Heart right ventricle (tissue), 16 donors: ENCODE measurements around the gene ANO2. TPM values are rescaled to one million over a fixed set of nuclear protein-coding genes. Genes with fewer than 3 reads are reported as not detected.

Experiments
- ATAC-seq, 8 donors: fragments of 200-7000 bp; cut with Tn5 transposase; one replicate each; pipeline ENCODE4 v1.9.1; 2020; ENCODE audit warnings: mild to moderate bottlenecking in 8 of 8, moderate library complexity in 8 of 8, moderate number of reproducible peaks in 1 of 8
- DNase-seq, 2 donors: peaks; one replicate each; pipeline ENCODE4 v3.0.0-alpha.2; 2020
- H3K27ac ChIP-seq, 10 donors: fragments of 200-600 bp; sonication (generic) in 2 of 10; one replicate each; pipeline versions ENCODE4 v1.5.0 to v1.8.0; 2020 to 2022; ENCODE audit warnings: mild to moderate bottlenecking in 3 of 10
- H3K27me3 ChIP-seq, 7 donors: fragments of 200-600 bp; one replicate each; pipeline ENCODE4 v1.8.0; 2021 to 2022; ENCODE audit warnings: mild to moderate bottlenecking in 2 of 7
- H3K36me3 ChIP-seq, 9 donors: fragments of 200-600 bp; sonication (generic) in 1 of 9; one replicate each; pipeline versions ENCODE4 v1.5.0 to v1.8.0; 2020 to 2022; ENCODE audit warnings: mild to moderate bottlenecking in 2 of 9
- H3K4me1 ChIP-seq, 9 donors: fragments of 200-600 bp; sonication (generic) in 1 of 9; one replicate each; pipeline versions ENCODE4 v1.5.0 to v1.8.0; 2020 to 2022; ENCODE audit warnings: mild to moderate bottlenecking in 4 of 9
- H3K4me3 ChIP-seq, 10 donors: fragments of 200-600 bp; sonication (generic) in 2 of 10; one replicate each; pipeline versions ENCODE4 v1.5.0 to v1.8.0; 2020 to 2022; ENCODE audit warnings: mild to moderate bottlenecking in 7 of 10, moderate library complexity in 2 of 10
- H3K9me3 ChIP-seq, 11 donors: fragments of 200-600 bp in 10 of 11; sonication (generic) in 2 of 11; one replicate each; pipeline versions ENCODE4 v1.5.0 to v1.8.0; 2013 to 2022; ENCODE audit warnings: mild to moderate bottlenecking in 2 of 11, control low read depth in 1 of 11, moderate library complexity in 1 of 11
- WGBS, 2 donors: extraction: QIAGEN DNeasy Blood & Tissue Kit; methylation state at CpG; one replicate each; pipeline ENCODE4 v1.1.7; 2013; ENCODE audit warnings: inconsistent platforms in 1 of 2; 5-methylcytosine and 5-hydroxymethylcytosine counted together
- intact Hi-C, 10 donors: fragments of 100-400 bp; cut with DNase I; formaldehyde crosslinking; loops; one replicate each; pipeline versions ENCODE4 v1.11.1 to v1.14.2; 2022
- polyA plus RNA-seq, 2 donors: library from polyadenylated mRNA; stranded (reverse); fragments of 200-250 nt; gene quantifications; one replicate each; pipeline ENCODE4 v1.2.3, GENCODE V29; 2013
- total RNA-seq, 10 donors: library from RNA; stranded (reverse); fragmentation: NEBNext Ultra II Directional in 3 of 10; extraction: Animal tissue kit (Norgen Biotek cat#: 25700) in 3 of 10; gene quantifications; one replicate each; pipeline versions ENCODE4 v1.2.1 to v1.2.4, GENCODE V29; 2021 to 2023
- TF ChIP-seq, protein P1 (sequence below), 9 donors: fragments of 200-600 bp; sonication (generic) in 2 of 9; IDR thresholded peaks; one replicate each; pipeline versions ENCODE4 v1.5.0 to v1.8.0; 2021 to 2022; ENCODE audit warnings: antibody characterized with exemption in 9 of 9, mild to moderate bottlenecking in 5 of 9, moderate library complexity in 1 of 9
- donor health status: Arrhythmogenic right ventricular cardiomyopathy.
- donor health status: ischemic (EF 13 %, LVEDD 7.1; RV severe dilation, severe dysfunction).
- donor health status: healthy with polysubstance abuse.
- donor health status: DM: no; HTN: yes; CAD: no.
- donor health status: DM: no; HTN: no; CAD: no.
- donor health status: ischemic (EF 25% LVEDD 6.9; RV normal size, moderate dysfunction).
- donor health status: ischemic (EF 25% LVEDD 5.7; RV mildly dilated, moderate dysfunction).
- donor health status: healthy.
- donor health status: DM: yes; HTN: yes; CAD: no.
- donor health status: Ischemic cardiomyopathy.
- donor health status: ischemic (EF 35%, LVEDD 5.7; RV mildly dilated, moderate dysfunction).
- donor health status: nonischemic (EF 11% LVEDD 7.7; RV severe dilation, severe dysfunction).
- donor health status: DM: yes; HTN: yes; CAD: no.
- donor health status: PGD.
- donor health status: ischemic (EF 29% LVEDD 5.4; RV normal size, mild dysfunction).
- donor health status: nonischemic (EF 23%, LVEDD 6.1; RV moderate dilation, normal function).

ANO2 gene
- total and polyA plus RNA-seq, 12 donors: 4.0 to 15.2 (median 12.0) TPM

DNA sequence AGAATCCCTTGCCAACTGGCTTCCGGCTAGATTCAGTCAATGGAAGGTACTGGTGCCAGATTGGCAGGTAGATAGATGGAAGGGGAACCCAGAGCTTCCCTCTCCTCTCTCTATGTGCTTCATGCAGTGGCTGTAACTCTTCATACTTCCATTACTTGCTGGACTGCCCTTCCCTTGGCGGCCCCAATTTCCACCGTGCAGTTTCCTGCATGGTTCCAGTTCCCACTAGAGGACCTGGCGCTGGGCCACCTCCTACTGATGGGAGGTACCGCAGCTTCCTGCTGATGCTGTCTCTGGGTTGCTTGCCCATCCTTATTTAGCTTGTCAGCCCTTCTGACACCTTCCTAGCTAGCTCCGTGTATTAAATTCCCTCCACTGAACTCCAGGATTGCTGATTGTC lies 226.4 kb downstream of the ANO2 start:
- TF ChIP-seq, protein P1, sequence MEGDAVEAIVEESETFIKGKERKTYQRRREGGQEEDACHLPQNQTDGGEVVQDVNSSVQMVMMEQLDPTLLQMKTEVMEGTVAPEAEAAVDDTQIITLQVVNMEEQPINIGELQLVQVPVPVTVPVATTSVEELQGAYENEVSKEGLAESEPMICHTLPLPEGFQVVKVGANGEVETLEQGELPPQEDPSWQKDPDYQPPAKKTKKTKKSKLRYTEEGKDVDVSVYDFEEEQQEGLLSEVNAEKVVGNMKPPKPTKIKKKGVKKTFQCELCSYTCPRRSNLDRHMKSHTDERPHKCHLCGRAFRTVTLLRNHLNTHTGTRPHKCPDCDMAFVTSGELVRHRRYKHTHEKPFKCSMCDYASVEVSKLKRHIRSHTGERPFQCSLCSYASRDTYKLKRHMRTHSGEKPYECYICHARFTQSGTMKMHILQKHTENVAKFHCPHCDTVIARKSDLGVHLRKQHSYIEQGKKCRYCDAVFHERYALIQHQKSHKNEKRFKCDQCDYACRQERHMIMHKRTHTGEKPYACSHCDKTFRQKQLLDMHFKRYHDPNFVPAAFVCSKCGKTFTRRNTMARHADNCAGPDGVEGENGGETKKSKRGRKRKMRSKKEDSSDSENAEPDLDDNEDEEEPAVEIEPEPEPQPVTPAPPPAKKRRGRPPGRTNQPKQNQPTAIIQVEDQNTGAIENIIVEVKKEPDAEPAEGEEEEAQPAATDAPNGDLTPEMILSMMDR (IDR thresholded peaks at IDR 0.05): no peak
- H3K4me1 ChIP-seq: peaks cover 0 to 26% (median 4%) of the 10 kb centered on the region in 9 donors
- H3K27me3 ChIP-seq: peaks cover 0 to 28% (median 4%) of the 10 kb centered on the region in 7 donors
- H3K27ac ChIP-seq: no peak overlapping the region
- intact Hi-C loops: no loop called here
- WGBS, 2 donors: 36 to 50% methylated on average over 6 of the region's 6 CpGs
- H3K4me3 ChIP-seq: no peak overlapping the region
- no peaks in the 10 kb centered on the region for H3K36me3 ChIP-seq
- DNase-seq (peak; percentile 45 to 49), ATAC-seq (peak; percentile 32 to 80 (median 47))
- no peaks in the 10 kb centered on the region for H3K9me3 ChIP-seq

DNA sequence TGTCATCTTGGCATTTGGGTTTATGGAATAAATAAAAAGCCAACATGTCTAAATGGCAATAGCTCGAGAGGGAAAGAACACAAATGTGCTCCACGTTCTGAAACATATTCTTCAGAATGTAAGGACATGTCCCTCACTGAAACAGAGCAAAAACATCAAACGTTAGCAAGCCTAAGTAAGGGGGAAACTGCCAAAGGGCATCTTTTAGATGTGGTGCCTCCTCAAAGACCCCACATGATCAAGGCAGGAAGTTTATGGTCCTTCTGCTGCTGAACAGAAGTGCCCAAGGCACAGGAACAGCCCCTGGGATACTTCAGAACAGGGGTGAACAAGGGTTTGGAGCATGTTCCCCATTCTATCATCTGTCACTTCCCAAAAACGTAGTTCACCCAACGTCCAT lies 227.0 kb downstream of the ANO2 start:
- Histone ChIP-seq H3K27ac (no peak overlapping the region), H3K4me1 (peaks cover 0 to 26% (median 4%) of the 10 kb centered on the region in 9 donors), H3K36me3 (no peaks in the 10 kb centered on the region), H3K9me3 (no peaks in the 10 kb centered on the region), H3K4me3 (no peak overlapping the region), H3K27me3 (peaks cover 0 to 26% (median 4%) of the 10 kb centered on the region in 7 donors)
- intact Hi-C loops: no loop called here
- ATAC-seq: no peak
- TF ChIP-seq, protein P1 (IDR thresholded peaks at IDR 0.05): no peak
- 65 to 74% methylated on average over 5 of the region's 5 CpGs for WGBS, 2 donors
- no peak for DNase-seq

DNA sequence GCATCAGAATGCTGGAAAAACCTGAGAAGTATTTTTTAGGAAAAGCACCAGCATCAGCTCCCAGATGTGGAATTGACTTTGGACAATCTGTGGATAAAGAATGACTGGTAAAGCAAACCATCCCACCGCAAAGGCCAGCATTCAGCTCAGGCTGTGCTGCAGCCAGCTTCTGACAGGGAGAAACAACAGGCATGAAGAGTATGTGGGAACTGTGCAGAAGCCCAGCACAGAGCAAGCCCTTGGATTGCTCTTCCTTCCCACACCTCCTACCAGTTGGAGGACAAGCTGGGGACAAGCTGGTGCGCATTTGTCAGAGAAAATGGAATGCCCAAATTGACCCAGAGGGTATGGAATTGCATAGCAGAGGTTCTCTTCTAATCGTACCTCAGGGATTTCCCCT lies 228.1 kb downstream of the ANO2 start:
- TF ChIP-seq, protein P1 (IDR thresholded peaks at IDR 0.05): no peak
- Histone ChIP-seq H3K27ac (no peak overlapping the region), H3K4me3 (no peak overlapping the region), H3K36me3 (no peaks in the 10 kb centered on the region), H3K9me3 (no peaks in the 10 kb centered on the region), H3K27me3 (peaks cover 0 to 15% (median 0%) of the 10 kb centered on the region in 7 donors), H3K4me1 (peaks cover 0 to 30% (median 4%) of the 10 kb centered on the region in 9 donors)
- ATAC-seq: no peak
- intact Hi-C loops: no loop called here
- no peak for DNase-seq
- 85 to 91% methylated on average over 3 of the region's 3 CpGs for whole genome bisulfite sequencing, 2 donors

DNA sequence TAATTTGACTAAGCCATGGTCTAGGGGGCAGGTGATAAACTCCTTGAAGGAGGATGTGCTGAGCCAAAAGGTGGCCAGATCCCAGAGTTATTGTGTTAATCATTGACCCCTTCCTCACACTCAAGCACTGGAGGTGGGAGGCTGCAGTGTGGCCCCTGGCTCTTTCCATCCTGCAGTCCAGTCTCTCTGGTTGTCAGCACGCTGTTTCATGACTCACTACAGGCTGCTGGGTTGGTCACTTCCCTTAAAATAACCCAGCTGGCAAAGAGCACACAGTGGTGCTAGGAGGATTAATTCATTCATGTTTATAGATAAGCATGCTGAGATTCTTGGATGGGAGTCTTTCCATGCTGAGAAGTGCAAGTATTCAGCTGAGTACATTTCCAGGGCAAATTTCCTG lies 228.9 kb downstream of the ANO2 start:
- H3K9me3 ChIP-seq: no peaks in the 10 kb centered on the region
- no peak overlapping the region for H3K27ac ChIP-seq
- DNase-seq (peak in 1 of 2 donors; percentile 12), ATAC-seq (peak in 7 of 8 donors; percentile 60 to 88 (median 82))
- peaks cover 0 to 7% (median 0%) of the 10 kb centered on the region in 7 donors for H3K27me3 ChIP-seq
- H3K4me3 ChIP-seq: no peak overlapping the region
- TF ChIP-seq, protein P1 (IDR thresholded peaks at IDR 0.05): no peak
- H3K4me1 ChIP-seq: peaks cover 0 to 30% (median 4%) of the 10 kb centered on the region in 9 donors
- intact Hi-C loops: no loop called here
- H3K36me3 ChIP-seq: no peaks in the 10 kb centered on the region
- WGBS, 2 donors: 63 to 67% methylated on average over 1 of the region's 1 CpG
